Right atrium auricular region (tissue), 2 donors: ENCODE data around the gene ABCA7. TPM values are rescaled to one million over a fixed set of nuclear protein-coding genes. Genes with fewer than 3 reads are reported as not detected.

ENCODE experiments used
- DNase-seq: peaks from one replicate; pipeline ENCODE4 v3.0.0-alpha.2; 2019; ENCODE audit warnings: low spot score
- H3K27ac ChIP-seq, 2 donors: fragments of 200-600 bp; sonication (generic); 1 replicate in 1 of 2; 2 replicates in 1 of 2; pipeline ENCODE4 v1.5.1; 2016 to 2019
- H3K27me3 ChIP-seq, 2 donors: fragments of 200-600 bp; sonication (generic); one replicate each; pipeline versions ENCODE4 v1.5.1 to v1.6.0; 2017 to 2019
- H3K36me3 ChIP-seq: fragments of 200-600 bp; sonication (generic); one replicate; pipeline ENCODE4 v1.5.1; 2016
- H3K4me1 ChIP-seq, 2 donors: fragments of 200-600 bp; sonication (generic); one replicate each; pipeline versions ENCODE4 v1.5.1 to v1.6.0; 2017 to 2019
- H3K4me3 ChIP-seq, 2 donors: fragments of 200-600 bp; sonication (generic); 1 replicate in 1 of 2; 2 replicates in 1 of 2; pipeline ENCODE4 v1.5.1; 2017 to 2019; ENCODE audit warnings: mild to moderate bottlenecking in 1 of 2, moderate library complexity in 1 of 2
- H3K9me3 ChIP-seq, 2 donors: fragments of 200-600 bp; sonication (generic); one replicate each; pipeline ENCODE4 v1.5.1; 2019
- CTCF ChIP-seq, 2 donors: fragments of 200-600 bp; sonication (generic); IDR thresholded peaks; one replicate each; pipeline ENCODE4 v1.5.1; 2019; ENCODE audit warnings: antibody characterized with exemption in 2 of 2
- total RNA-seq, 2 donors: library from RNA; depleted of rRNA; stranded (reverse); fragments of >200 nt; gene quantifications; one replicate each; pipeline ENCODE4 v1.1.0, GENCODE V29; 2016

Gene ABCA7
- total RNA-seq, 2 donors from 2014 or later: 4.8 to 5.9 TPM

- DNase-seq: no peak
- no peak overlapping the region for H3K27ac ChIP-seq
- peaks cover 53% of the 10 kb centered on the region for H3K36me3 ChIP-seq
Measured at GRCh38 chr19:1009041-1009980, 30.6 kb upstream of the ABCA7 start.

DNA sequence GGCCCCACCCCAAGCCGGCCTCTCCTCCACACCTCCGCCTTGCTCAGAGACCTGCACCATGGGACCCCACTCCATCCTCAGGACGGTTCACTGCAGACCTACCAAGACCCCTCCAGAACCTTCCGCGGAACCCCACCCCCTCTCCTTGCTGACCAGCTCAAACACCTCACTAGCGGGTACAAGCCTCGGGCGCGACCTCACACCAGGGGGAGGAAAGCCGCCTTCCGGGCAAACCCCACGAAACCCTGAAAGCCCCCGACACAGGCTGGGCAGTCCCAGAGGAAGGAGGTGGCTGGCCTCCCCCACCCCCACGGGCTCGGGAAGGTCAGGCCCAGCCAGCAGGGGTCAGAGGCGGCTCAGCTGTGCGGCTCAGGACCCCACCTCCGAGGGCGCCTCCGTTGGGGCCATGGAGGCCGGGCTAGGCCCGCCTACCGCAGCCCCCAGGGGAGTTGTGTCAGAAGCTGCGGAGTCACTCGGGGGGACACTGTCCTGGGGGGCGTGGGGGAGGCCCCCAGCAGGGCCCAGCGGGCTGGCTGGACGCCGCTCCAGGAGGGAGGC lies 29.8 kb upstream of the ABCA7 start:
- Histone ChIP-seq H3K27me3 (no peaks in the 10 kb centered on the region), H3K9me3 (no peaks in the 10 kb centered on the region), H3K27ac (no peak overlapping the region), H3K4me1 (peaks cover 0 to 3% of the 10 kb centered on the region in 2 donors), H3K4me3 (no peak overlapping the region), H3K36me3 (peaks cover 60% of the 10 kb centered on the region)
- no peak for TF ChIP-seq CTCF (IDR thresholded peaks at IDR 0.05)
- no peak for DNase-seq

More at GRCh38 chr19:1009041-1009980, 30.6 kb upstream of the ABCA7 start:
- Histone ChIP-seq H3K4me3 (no peak overlapping the region), H3K27me3 (no peaks in the 10 kb centered on the region), H3K4me1 (no peaks in the 10 kb centered on the region), H3K9me3 (no peaks in the 10 kb centered on the region)
- TF ChIP-seq CTCF (IDR thresholded peaks at IDR 0.05): no peak

DNA sequence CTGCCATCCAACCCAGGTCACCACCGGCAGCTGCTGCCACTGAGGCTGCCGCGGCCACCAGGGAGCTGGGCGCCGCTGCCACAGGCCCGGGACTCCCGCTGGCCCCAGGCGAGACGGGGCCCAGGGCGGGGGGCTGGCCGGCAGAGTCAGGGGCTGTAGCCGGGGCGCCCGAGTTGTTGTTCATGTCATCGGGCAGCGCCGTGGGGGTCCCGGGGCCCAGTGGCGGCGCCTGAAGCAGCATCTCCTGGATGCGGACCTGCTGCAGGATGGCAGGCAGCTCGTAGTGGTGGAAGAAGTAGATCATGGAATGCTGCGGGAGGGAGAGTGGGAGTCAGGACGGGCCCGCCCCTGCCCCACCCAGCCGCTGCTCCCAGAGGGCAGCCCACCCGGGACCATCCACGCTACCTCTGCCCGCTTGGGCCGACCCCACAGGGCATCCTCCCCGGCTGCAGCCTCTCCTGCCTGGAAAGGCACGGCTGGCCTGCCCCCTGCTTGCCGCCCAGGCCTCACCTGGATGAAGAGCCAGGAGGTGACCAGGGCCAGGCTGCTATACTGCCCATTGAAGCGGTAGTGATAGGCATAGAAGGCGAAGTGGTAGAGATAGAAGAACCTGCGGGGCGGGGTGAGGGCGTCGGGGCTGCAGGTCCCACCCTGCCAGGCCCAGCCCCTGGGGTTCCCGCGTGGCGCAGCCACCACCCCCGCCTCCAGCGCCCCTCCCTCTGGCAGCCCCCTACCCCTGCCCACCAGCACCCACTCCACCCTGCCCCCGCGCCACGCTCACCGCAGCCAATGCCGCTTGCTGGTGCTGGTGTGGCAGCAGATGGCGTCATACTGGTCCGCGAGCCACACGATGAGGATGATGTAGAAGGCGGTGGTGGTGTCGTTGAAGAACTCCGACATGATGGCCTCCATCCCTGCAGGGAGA lies 29.1 kb upstream of the ABCA7 start:
- Histone ChIP-seq H3K27me3 (no peaks in the 10 kb centered on the region), H3K9me3 (no peaks in the 10 kb centered on the region), H3K36me3 (peaks cover 60% of the 10 kb centered on the region), H3K27ac (no peak overlapping the region), H3K4me3 (no peak overlapping the region), H3K4me1 (peaks cover 0 to 11% of the 10 kb centered on the region in 2 donors)
- no peak for TF ChIP-seq CTCF (IDR thresholded peaks at IDR 0.05)
- no peak for DNase-seq

- Histone ChIP-seq H3K9me3 (no peaks in the 10 kb centered on the region), H3K4me1 (peaks cover 0 to 21% of the 10 kb centered on the region in 2 donors), H3K27me3 (no peaks in the 10 kb centered on the region), H3K36me3 (peaks cover 60% of the 10 kb centered on the region), H3K27ac (no peak overlapping the region), H3K4me3 (no peak overlapping the region)
- DNase-seq: no peak
- TF ChIP-seq CTCF (IDR thresholded peaks at IDR 0.05): no peak
Measured at GRCh38 chr19:1011831-1012333, 28.0 kb upstream of the ABCA7 start.

- Histone ChIP-seq H3K27ac (no peak overlapping the region), H3K27me3 (no peaks in the 10 kb centered on the region), H3K36me3 (peaks cover 60% of the 10 kb centered on the region), H3K4me1 (peaks cover 0 to 25% of the 10 kb centered on the region in 2 donors), H3K9me3 (no peaks in the 10 kb centered on the region), H3K4me3 (no peak overlapping the region)
- DNase-seq: no peak
- no peak for TF ChIP-seq CTCF (IDR thresholded peaks at IDR 0.05)
Measured at GRCh38 chr19:1012334-1012733, 27.6 kb upstream of the ABCA7 start.
